GM19035 (cell line): ENCODE results near the gene SLC66A1.

ENCODE experiments used
- ATAC-seq: cut with Tn5 transposase; IDR thresholded peaks from one replicate; pipeline ENCODE4 v1.9.1; 2021; ENCODE audit not compliant: unreplicated experiment

The SLC66A1 gene

DNA sequence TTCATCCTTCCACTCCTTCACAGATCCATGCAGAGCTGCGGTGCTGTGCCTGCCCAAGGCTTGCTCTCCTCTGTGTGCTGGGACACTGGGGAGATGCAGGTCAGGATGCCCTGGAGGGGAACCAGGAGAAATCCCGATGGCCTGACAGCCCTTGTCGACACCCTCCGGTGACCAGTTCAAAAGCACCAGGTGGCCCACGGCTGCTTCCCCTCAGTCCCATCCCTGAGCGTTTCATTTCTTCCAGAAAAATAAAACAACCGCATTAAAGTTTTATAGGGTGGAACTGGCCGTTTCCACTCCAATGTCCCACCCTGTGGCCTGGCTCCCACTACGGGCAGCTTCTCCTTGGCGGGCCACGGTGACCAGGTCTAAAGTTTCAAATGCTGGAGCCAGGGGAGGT is 48.3 kb downstream of the SLC66A1 start:
- ATAC-seq, result no peak

DNA sequence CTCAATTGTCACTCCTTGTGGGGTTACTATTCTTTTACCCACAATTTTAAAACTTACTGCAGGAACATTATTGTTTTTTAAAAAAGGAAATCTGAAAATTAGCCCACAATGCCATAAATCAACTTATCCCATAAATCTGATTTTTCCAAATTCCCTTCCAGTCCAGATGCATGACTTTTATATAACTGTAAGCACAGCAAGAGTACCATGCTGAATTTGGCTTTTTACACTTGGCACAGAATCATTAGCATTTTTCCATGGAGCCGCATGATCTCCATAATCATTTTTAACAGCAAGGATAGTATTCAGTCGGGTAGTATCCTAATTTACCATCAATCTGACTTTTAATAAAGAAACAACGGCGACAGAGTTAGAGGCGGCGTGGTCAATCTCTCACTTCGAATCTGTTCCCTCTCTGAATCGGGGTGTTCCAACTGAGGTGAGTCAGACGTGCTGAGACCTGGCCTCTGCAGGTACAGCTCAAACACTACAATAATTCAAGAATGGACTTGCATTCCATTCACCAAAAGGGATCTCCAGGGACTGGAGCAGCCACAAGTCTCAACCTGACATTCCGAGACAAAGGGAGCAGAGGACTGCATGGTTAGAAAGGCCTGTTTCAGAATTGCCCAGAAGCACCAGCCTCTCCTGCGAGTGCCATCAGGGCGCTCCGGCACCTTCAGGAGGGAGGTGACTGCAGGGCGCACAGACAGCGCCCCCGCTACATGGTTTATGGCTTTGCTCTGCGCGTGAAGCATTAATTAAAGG is 48.9 kb downstream of the SLC66A1 start:
- no peak for ATAC-seq

GRCh38 chr1:19361611-19362147 is 49.6 kb downstream of the SLC66A1 start:
- ATAC-seq, result no peak

- ATAC-seq, result no peak
Observed at GRCh38 chr1:19363536-19364152, 51.5 kb downstream of the SLC66A1 start.

DNA sequence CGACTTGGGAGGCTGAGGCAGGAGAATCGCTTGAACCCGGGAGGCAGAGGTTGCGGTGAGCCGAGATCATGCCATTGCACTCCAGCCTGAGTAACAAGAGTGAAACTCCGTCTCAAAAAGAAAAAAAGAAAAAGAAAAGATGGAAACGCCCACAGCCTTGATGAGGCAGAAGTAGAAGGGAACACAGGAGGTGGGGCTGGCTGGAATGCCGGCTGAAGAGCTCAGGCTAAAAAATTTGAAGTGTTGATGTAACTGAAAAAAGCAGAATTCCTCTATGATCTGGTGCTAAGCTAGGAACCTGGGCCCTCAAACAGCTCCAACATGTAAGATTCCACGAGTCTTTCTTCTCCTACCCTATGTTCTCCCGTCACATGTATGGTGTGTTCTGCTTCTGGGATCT is 53.6 kb downstream of the SLC66A1 start:
- no peak for ATAC-seq

DNA sequence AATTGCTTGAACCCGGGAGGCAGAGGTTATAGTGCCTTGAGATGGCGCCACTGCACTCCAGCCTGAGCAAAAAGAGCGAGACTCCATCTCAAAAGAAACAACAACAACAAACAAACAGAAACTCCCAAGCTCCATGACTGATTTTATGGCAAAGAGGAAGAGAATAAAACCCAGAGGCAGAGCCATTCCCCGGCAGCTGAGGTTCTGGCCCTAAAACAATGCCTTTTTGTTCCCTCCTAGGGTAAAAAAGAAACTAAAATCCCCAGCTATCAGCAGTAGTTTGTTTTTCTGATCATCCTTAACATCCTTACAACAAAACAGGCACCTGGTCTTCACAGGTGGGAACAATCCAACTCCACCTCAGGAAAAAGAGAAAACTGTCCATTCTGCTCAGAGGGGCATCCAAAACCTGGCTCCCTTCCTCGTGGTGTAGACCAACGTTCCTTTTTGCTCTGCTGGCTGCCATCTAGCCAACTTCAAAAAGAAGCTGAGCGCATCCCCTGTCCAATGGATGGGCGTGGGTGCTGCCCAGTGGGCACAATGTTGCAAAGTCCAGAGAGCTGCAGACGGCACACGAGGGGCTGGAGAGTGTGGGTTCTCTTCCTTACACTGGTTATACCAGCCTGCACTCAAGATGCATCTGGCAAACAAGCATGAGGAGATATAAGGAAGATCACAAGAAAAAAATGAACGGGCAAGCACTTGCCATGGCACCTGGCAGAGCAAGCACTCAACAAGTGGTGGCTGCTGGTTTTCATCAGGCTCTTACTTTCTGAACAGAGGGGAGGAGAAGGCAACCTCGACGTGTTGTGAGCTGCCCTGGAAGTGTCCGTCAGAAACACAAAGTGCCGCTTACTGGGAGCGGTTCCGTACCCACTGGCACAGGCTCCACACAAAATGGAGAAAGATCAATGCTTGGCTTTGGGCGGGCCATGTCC is 54.7 kb downstream of the SLC66A1 start:
- ATAC-seq, result no peak

- ATAC-seq, result no peak
Observed at GRCh38 chr1:19367584-19368041, 55.5 kb downstream of the SLC66A1 start.

- no peak for ATAC-seq
Observed at GRCh38 chr1:19368050-19368449, 55.9 kb downstream of the SLC66A1 start.

DNA sequence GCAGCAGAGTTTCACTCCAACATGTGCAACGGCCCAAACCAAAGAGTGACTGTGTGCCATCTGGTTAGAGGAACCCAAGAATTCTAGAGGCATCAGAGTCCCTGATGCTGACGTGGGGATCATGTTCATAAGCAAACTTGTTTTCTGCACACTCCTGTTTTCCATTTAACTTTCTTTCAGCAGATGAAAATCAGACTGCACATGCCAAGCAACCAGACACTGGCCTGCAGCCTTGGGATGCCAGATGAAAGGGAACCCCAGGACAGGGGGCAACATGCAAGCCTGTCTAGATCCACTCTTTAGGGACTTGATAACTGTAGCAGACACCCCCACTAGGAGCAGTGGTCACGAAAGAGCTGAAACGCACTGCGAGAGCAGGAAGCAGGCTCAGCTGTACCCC is 56.8 kb downstream of the SLC66A1 start:
- no peak for ATAC-seq

DNA sequence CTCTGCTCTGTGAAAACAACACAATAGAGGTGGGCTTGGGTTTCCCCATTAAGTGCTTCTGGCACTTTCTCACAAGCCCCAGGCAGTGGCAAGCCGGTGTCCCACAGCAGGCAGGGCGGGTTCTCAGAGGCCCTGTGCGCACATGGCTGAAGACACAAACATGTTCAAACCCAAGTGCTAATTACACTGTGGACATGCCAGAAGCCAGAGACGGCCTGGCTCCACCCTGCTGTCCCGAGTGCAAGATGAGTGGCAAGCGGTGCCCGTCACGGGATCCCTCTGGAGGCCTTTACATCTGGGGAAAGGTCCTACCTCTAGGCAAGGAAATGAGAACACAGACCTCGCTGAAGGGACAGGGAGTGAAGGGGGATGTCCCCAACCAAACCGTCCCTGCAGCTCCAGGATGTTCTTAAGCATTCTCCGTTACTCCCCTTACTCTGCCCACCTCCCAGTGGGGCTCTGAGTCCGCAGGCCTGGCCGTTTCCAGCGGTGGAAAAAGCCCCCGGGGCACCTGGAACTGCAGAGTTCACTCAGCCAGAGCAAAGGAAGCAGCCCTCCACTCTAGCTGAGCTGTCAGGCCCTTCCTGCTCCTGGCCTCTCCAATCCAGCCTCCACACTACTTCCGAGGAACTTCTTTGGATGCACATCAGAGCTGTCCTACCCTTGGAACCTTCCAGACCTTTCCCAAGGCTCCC is 57.4 kb downstream of the SLC66A1 start:
- ATAC-seq, result no peak

DNA sequence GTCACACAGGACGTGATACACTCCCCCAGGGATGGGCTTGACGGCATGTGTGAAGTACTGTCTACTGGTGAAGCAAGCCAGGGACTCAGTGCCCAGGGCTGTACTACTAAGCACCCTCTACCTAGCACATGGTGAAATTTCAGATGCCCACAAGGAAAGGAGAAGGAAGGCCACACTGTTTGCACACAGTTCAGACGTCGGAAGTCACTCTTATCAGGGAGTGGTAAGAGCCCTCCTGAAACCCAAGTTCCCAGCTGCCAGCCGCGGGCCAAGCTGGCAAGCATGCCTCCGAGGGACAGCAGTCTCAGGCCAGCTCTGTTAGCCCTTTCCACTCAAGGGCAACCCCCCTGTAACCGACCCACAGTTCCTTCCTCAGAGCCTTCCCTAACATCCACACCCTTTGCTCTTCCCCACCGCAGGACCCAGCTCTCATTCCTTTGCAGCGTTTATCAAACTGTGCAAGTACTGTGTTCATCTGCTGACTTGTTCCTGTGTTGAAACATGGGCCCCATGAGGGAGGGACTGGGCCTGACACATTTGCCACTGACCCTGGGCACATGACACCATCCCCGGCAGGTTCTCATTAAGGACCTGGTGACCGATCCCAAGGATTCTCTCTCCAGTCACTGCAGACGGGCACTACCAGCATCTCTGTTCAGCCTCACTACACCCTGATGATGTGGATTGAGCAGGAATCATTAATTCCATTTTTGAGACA is 58.5 kb downstream of the SLC66A1 start:
- no peak for ATAC-seq

DNA sequence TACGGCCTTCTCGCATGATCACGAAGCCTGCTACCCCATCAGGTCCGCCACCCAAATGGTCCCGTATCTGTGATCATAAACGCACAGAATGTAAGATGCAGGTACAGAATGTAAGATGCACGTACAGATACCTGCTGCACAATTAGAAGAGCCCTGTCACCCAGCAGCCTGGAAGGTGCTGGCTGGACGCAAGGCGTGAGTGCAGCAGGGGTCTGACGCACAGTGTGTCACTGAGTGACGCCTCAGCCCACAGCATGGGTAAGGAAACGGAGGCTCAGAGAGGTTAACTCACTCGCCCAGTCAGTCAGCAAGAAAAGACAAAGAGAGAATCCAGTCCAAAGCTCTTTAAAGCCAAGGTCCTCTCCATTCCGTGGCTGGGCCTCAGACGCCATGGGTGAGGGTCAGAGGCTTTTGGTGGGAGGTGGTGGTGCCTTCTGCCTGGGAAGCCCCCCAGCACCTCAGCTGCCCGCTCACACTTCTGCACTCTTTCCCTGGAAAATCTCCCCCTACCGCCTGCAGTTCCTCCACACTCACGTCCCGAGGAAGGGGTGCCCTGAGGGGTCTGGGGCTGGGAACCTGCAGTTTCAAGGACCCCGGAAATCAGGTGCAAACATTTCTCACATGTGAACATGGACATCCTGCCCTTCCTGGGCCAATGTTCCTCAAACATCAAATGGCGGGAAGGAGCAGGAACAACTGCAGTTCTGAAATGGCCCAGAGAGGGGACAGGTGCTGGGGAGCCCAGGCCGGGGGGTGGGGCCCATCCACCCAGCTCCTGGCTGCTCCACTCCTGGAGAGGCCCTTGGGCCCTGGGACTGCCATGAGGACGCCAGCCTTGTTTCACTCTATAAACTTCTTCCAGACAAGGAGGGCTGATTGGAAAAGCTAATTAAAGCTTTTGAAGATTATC is 59.4 kb downstream of the SLC66A1 start:
- ATAC-seq, result no peak

- ATAC-seq, result no peak
Observed at GRCh38 chr1:19372136-19372514, 60.0 kb downstream of the SLC66A1 start.

- no peak for ATAC-seq
Observed at GRCh38 chr1:19372602-19373001, 60.5 kb downstream of the SLC66A1 start.

DNA sequence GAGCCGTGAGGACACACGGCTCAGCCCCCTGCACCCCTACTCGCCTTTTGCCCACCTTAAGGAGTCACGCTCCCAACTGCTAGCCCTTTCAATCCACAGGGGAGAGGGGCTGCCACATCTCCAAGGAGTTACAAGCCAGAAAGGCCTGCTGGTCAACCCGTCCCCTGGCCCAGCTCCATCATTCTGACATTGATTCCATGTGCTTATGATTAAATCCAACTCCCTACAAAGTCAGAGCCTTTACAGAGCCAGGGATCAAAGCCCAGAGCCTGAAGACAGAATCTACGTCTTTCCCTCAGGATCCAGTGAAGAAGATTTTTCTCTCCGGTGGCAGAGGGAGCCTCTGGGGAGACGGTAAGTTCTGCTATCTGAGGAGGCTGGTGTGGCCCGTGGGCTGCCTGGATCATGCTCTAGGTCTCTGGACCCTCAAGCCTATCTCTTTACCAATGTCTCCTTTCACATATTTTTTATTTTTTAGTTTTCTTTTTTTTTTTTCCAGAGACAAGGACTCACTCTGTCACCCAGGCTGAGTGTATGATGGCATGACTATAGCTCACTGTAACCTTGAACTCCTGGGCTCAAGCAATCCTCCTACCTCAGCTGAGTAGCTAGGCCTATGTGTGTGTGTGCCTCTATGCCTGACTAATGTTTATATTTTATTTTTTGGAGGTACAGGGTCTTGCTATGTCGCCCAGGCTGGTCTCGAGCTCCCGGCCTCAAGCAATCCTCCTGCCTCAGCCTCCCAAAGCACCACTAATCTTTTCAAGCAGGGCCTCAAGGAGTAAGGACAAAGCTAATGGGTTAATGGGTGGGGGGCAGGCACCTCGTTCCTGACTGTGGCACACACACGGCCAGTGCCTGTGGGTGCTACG is 61.3 kb downstream of the SLC66A1 start:
- ATAC-seq, result no peak

- ATAC-seq, result no peak
Observed at GRCh38 chr1:19374083-19374801, 62.1 kb downstream of the SLC66A1 start.

- no peak for ATAC-seq
Observed at GRCh38 chr1:19374926-19375325, 62.8 kb downstream of the SLC66A1 start.
